Measurements from ENCODE around the gene RALY.

Gene RALY

GRCh38 chr20:34112600-34113101 is 118.9 kb downstream of the RALY start:
- no peak for TF ChIP-seq CTCF (IDR thresholded peaks at IDR 0.05)

GRCh38 chr20:34114809-34115208 is 121.1 kb downstream of the RALY start:
- TF ChIP-seq CTCF (IDR thresholded peaks at IDR 0.05): no peak

GRCh38 chr20:34115232-34115631 is 121.5 kb downstream of the RALY start:
- TF ChIP-seq CTCF (IDR thresholded peaks at IDR 0.05): no peak

- no peak for TF ChIP-seq CTCF (IDR thresholded peaks at IDR 0.05)
Observed at GRCh38 chr20:34120213-34120612, 126.5 kb downstream of the RALY start.

GRCh38 chr20:34122274-34122980 is 128.7 kb downstream of the RALY start:
- TF ChIP-seq CTCF (IDR thresholded peaks at IDR 0.05): no peak

GRCh38 chr20:34123309-34123708 is 129.6 kb downstream of the RALY start:
- no peak for TF ChIP-seq CTCF (IDR thresholded peaks at IDR 0.05)

GRCh38 chr20:34124469-34125249 is 130.9 kb downstream of the RALY start:
- TF ChIP-seq CTCF (IDR thresholded peaks at IDR 0.05): no peak
